Measurements from ENCODE around the gene CDH20. TPM values are rescaled to one million over a fixed set of nuclear protein-coding genes. Genes with fewer than 3 reads are reported as not detected.

CDH20 gene
- total and polyA plus RNA-seq, 2 of the 4 experiments (the other 2 are of a cell fraction) = not detected

- H3K79me1 ChIP-seq (ENCODE audit: low read depth in 1 of 2, low read length in 2 of 2) = no peaks in the 10 kb centered on the region
- no peaks in the 10 kb centered on the region for H3K36me3 ChIP-seq (ENCODE audit: control insufficient read depth, insufficient read depth, low read length)
- peaks cover 3% of the 10 kb centered on the region for H3K9me3 ChIP-seq (ENCODE audit: control insufficient read depth, insufficient read depth, low read length)
- whole genome bisulfite sequencing, 2 experiments (ENCODE audit: extremely low coverage in 2 of 2, insufficient read length in 1 of 2) = no CpG with 5 or more reads among the region's 1 CpG
- H2BK15ac ChIP-seq (ENCODE audit: low read depth, low read length) = peak overlapping the region; percentile 82; the same call in 2 of the 3 replicates
- no peak overlapping the region for H3K4me3 ChIP-seq (ENCODE audit: insufficient read depth, low read depth, low read length)
- in situ Hi-C loops (cut with MboI; ENCODE audit: low sequenced_read_pairs) (loop anchor here (10.0 kb wide), 2 partner anchors 322 to 562 kb away; partner anchors contain the start of gene RNF152), dilution Hi-C loops (cut with HindIII; ENCODE audit: low sequenced_read_pairs, unreplicated experiment) (no loop called here), intact Hi-C loops (cut with micrococcal nuclease) (no loop called here)
- ChIA-PET POLR2A (ENCODE audit: unreplicated experiment) (no interaction called here), CTCF (no interaction called here)
- no TSS peak for BruUV-seq (replicated peaks)
- H2AK5ac ChIP-seq (ENCODE audit: low read depth, low read length) = peak overlapping the region; percentile 79
- H2BK5ac ChIP-seq (ENCODE audit: low read depth, low read length, poor library complexity, severe bottlenecking) = peak overlapping the region; percentile 93
- peak overlapping the region; percentile 57; the same call in 1 of the 2 replicates for H4K5ac ChIP-seq (ENCODE audit: low read depth, low read length)
- H4K91ac ChIP-seq (ENCODE audit: insufficient read depth, low read depth, low read length) = peak overlapping the region; percentile 64
- H2AFZ ChIP-seq (replicated peaks; ENCODE audit: low read length, poor library complexity) = no peak overlapping the region
- H3K9ac ChIP-seq (ENCODE audit: low read depth, low read length) = no peak overlapping the region
- H2AK9ac ChIP-seq (replicated peaks; ENCODE audit: low read depth, low read length, poor library complexity) = no peak overlapping the region
- H3K14ac ChIP-seq (replicated peaks; ENCODE audit: low read depth, low read length) = peak overlapping the region; percentile 69; the same call in 1 of the 2 replicates
- peak; percentile 57 for ATAC-seq (ENCODE audit: low read depth)
- H3K27me3 ChIP-seq (ENCODE audit: control insufficient read depth, insufficient read depth, low read length) = no peaks in the 10 kb centered on the region
- peak overlapping the region; percentile 90 for H2BK20ac ChIP-seq (ENCODE audit: low read depth, low read length)
- H3K23ac ChIP-seq (ENCODE audit: low read depth, low read length) = no peak overlapping the region
- peaks cover 7% of the 10 kb centered on the region; the same call in 1 of the 2 replicates for H3K9me1 ChIP-seq (ENCODE audit: insufficient read depth, low read length)
- peak; percentile 58 for DNase-seq
- no peaks in the 10 kb centered on the region for H4K20me1 ChIP-seq (ENCODE audit: insufficient read depth, low read length)
- H4K8ac ChIP-seq (ENCODE audit: low read depth in 2 of 2, low read length in 2 of 2) = peak overlapping the region in 1 of 2 experiments; percentile 71; a peak in 2 of 4 replicates
- H3K4me1 ChIP-seq (ENCODE audit: control insufficient read depth, insufficient read depth, low read length) = peaks cover 13% of the 10 kb centered on the region
- H2BK120ac ChIP-seq (ENCODE audit: low read depth, low read length) = peak overlapping the region; percentile 84
- peak overlapping the region; percentile 16; the same call in 1 of the 2 replicates for H3K4me2 ChIP-seq (ENCODE audit: low read depth, low read length)
- TF ChIP-seq CEBPB (IDR thresholded peaks at IDR 0.05; ENCODE audit: low read depth, low read length) (0 out of 2 replicates have a peak, but pooled peaks have one; percentile 14), MXI1 (IDR thresholded peaks at IDR 0.05; ENCODE audit: borderline replicate concordance, low read depth, low read length) (no peak)
- peak overlapping the region; percentile 78; the same call in 1 of the 2 replicates for H3K27ac ChIP-seq (ENCODE audit: insufficient read depth, low read length)
- no peak overlapping the region for H3K56ac ChIP-seq (ENCODE audit: extremely low read depth, insufficient read depth, low read length)
- H3K4ac ChIP-seq (ENCODE audit: low read depth, low read length) = peak overlapping the region; percentile 74
- H3K18ac ChIP-seq (ENCODE audit: low read depth, low read length) = peak overlapping the region; percentile 72
These were observed 239.6 kb downstream of the CDH20 start for GRCh38 chr18:61572871-61573270.
